H1 (cell line): ENCODE data around the gene GBP2. TPM values are rescaled to one million over a fixed set of nuclear protein-coding genes. Genes with fewer than 3 reads are reported as not detected.

Source experiments
- CTCF ChIA-PET: fragments of 300-600 bp; sonication (Branson Sonifier 250); formaldehyde crosslinking; loops from one replicate; lab custom pipeline; 2021; ENCODE audit not compliant: partially characterized antibody; lab: Charles Lee
- POLR2A ChIA-PET: fragments of 300-600 bp; sonication (Branson Sonifier 250); formaldehyde crosslinking; loops from one replicate; lab custom pipeline; 2021; ENCODE audit warnings: inconsistent platforms; ENCODE audit not compliant: partially characterized antibody; lab: Charles Lee
- DNase-seq, 2 experiments: peaks; one replicate each; pipeline versions ENCODE4 v3.0.0 to v3.0.0-alpha.2; 2010 to 2022; ENCODE audit warnings: low spot score in 2 of 2, low read depth in 1 of 2, mixed read lengths in 1 of 2
- FAIRE-seq: peaks from 2 replicates; lab custom pipeline; 2011; peaks lifted over from hg19 to GRCh38; lab: Jason Lieb, UNC
- H2AFZ ChIP-seq: 2 replicates; pipeline ENCODE4 v1.8.1; 2012; ENCODE audit warnings: low read length, inconsistent platforms
- H2AK5ac ChIP-seq: 2 replicates; pipeline ENCODE4 v1.6.1; 2013; ENCODE audit warnings: low read depth, low read length
- H2BK120ac ChIP-seq: replicated peaks from 2 replicates; pipeline ENCODE3; 2013; ENCODE audit warnings: low read depth, low read length, inconsistent platforms
- H2BK12ac ChIP-seq: 2 replicates; pipeline ENCODE4 v1.6.1; 2013; ENCODE audit warnings: low read depth, low read length
- H2BK15ac ChIP-seq: 2 replicates; pipeline ENCODE4 v1.6.1; 2013; ENCODE audit warnings: low read length
- H2BK20ac ChIP-seq: 2 replicates; pipeline ENCODE4 v1.6.1; 2013; ENCODE audit warnings: low read length
- H2BK5ac ChIP-seq: 2 replicates; pipeline ENCODE4 v1.6.1; 2013; ENCODE audit warnings: low read depth, low read length
- H3K14ac ChIP-seq: 2 replicates; pipeline ENCODE4 v1.6.1; 2013; ENCODE audit warnings: inconsistent platforms; ENCODE audit not compliant: insufficient read length
- H3K18ac ChIP-seq: 2 replicates; pipeline ENCODE4 v1.6.1; 2013; ENCODE audit warnings: low read length; ENCODE audit errors: extremely low read depth
- H3K23ac ChIP-seq: 2 replicates; pipeline ENCODE4 v1.6.1; 2013; ENCODE audit warnings: inconsistent platforms; ENCODE audit not compliant: insufficient read length
- H3K23me2 ChIP-seq: 2 replicates; pipeline ENCODE4 v1.6.1; 2013; ENCODE audit warnings: low read depth, low read length
- H3K27ac ChIP-seq: 2 replicates; pipeline ENCODE4 v1.6.1; 2011; ENCODE audit warnings: low read depth, low read length, inconsistent platforms
- H3K27me3 ChIP-seq, 4 experiments: replicated peaks in 1 of 4; 1 replicate in 1 of 4; 2 replicates in 3 of 4; pipeline versions ENCODE4 v1.6.1 to v1.8.1; 2011 to 2013; ENCODE audit warnings: low read length in 3 of 4, mild to moderate bottlenecking in 3 of 4, inconsistent platforms in 2 of 4, mixed read lengths in 2 of 4, moderate library complexity in 1 of 4; ENCODE audit not compliant: control insufficient read depth in 3 of 4, insufficient read depth in 3 of 4; ENCODE audit errors: extremely low read depth in 1 of 4
- H3K36me3 ChIP-seq, 4 experiments: 2 replicates each; pipeline versions ENCODE4 v1.6.1 to v1.8.1; 2011 to 2013; ENCODE audit warnings: mild to moderate bottlenecking in 4 of 4, low read length in 3 of 4, moderate library complexity in 2 of 4, control low read depth in 1 of 4, inconsistent platforms in 1 of 4; ENCODE audit not compliant: insufficient read depth in 4 of 4, control insufficient read depth in 2 of 4
- H3K4ac ChIP-seq: replicated peaks from 2 replicates; pipeline ENCODE3; 2013; ENCODE audit warnings: low read length, low read depth, mixed read lengths, inconsistent platforms; ENCODE audit not compliant: insufficient read length
- H3K4me1 ChIP-seq, 4 experiments: replicated peaks in 1 of 4; 1 replicate in 1 of 4; 2 replicates in 3 of 4; pipeline versions ENCODE4 v1.6.1 to v1.8.1; 2011 to 2013; ENCODE audit warnings: low read length in 3 of 4, inconsistent platforms in 2 of 4, mixed read lengths in 1 of 4; ENCODE audit not compliant: insufficient read depth in 4 of 4, control insufficient read depth in 3 of 4
- H3K4me2 ChIP-seq, 2 experiments: 2 replicates each; pipeline versions ENCODE4 v1.6.1 to v1.8.1; 2011 to 2013; ENCODE audit warnings: low read depth in 2 of 2, low read length in 2 of 2, control low read depth in 1 of 2, inconsistent platforms in 1 of 2, mild to moderate bottlenecking in 1 of 2; ENCODE audit not compliant: insufficient read depth in 1 of 2
- H3K4me3 ChIP-seq, 4 experiments: fragments of 200-600, 300-600 bp in 1 of 4; sonication (generic), shearing (Covaris generic), sonication (Bioruptor Twin) in 1 of 4; 2 replicates each; pipeline versions ENCODE4 v1.5.1 to v1.8.1; 2011 to 2016; ENCODE audit warnings: low read length in 4 of 4, low read depth in 3 of 4, control low read depth in 2 of 4, inconsistent platforms in 2 of 4, mild to moderate bottlenecking in 2 of 4, mixed read lengths in 1 of 4, moderate library complexity in 1 of 4; ENCODE audit not compliant: insufficient read depth in 2 of 4; ENCODE audit errors: extremely low read depth in 1 of 4
- H3K56ac ChIP-seq: replicated peaks from 2 replicates; pipeline ENCODE3; 2013; ENCODE audit warnings: low read depth, mild to moderate bottlenecking, mixed read lengths, low read length, inconsistent platforms; ENCODE audit not compliant: insufficient read length
- H3K79me1 ChIP-seq: 2 replicates; pipeline ENCODE4 v1.6.1; 2013; ENCODE audit warnings: low read depth, low read length, control low read depth
- H3K79me2 ChIP-seq, 2 experiments: 2 replicates each; pipeline versions ENCODE4 v1.6.1 to v1.8.1; 2012 to 2013; ENCODE audit warnings: low read length in 2 of 2, mild to moderate bottlenecking in 2 of 2, inconsistent platforms in 1 of 2; ENCODE audit not compliant: insufficient read depth in 2 of 2, control insufficient read depth in 1 of 2
- H3K9ac ChIP-seq, 4 experiments: replicated peaks in 1 of 4; 1 replicate in 1 of 4; 2 replicates in 3 of 4; pipeline versions ENCODE4 v1.6.1 to v1.8.1; 2011 to 2013; ENCODE audit warnings: low read depth in 3 of 4, low read length in 3 of 4, control low read depth in 2 of 4, mild to moderate bottlenecking in 2 of 4, moderate library complexity in 2 of 4, inconsistent platforms in 1 of 4; ENCODE audit errors: extremely low read depth in 1 of 4
- H3K9me3 ChIP-seq, 2 experiments: 2 replicates each; pipeline versions ENCODE4 v1.6.1 to v1.8.1; 2012 to 2013; ENCODE audit warnings: mild to moderate bottlenecking in 2 of 2, moderate library complexity in 2 of 2, control low read depth in 1 of 2, inconsistent platforms in 1 of 2, low read depth in 1 of 2, low read length in 1 of 2, mixed read lengths in 1 of 2; ENCODE audit not compliant: insufficient read depth in 2 of 2
- H4K20me1 ChIP-seq, 2 experiments: replicated peaks in 1 of 2; 2 replicates each; pipeline versions ENCODE3 to v1.8.1; 2011 to 2013; ENCODE audit warnings: inconsistent platforms in 2 of 2, low read length in 2 of 2, mild to moderate bottlenecking in 1 of 2; ENCODE audit not compliant: insufficient read depth in 2 of 2, control insufficient read depth in 1 of 2
- H4K5ac ChIP-seq: 2 replicates; pipeline ENCODE4 v1.6.1; 2013; ENCODE audit warnings: low read length, low read depth, mixed read lengths, inconsistent platforms; ENCODE audit not compliant: insufficient read length
- H4K8ac ChIP-seq: 2 replicates; pipeline ENCODE4 v1.8.0; 2013; ENCODE audit warnings: mild to moderate bottlenecking, moderate library complexity, low read length, inconsistent platforms; ENCODE audit not compliant: insufficient read depth; ENCODE audit errors: extremely low read depth
- H4K91ac ChIP-seq: replicated peaks from 2 replicates; pipeline ENCODE3; 2013; ENCODE audit warnings: low read length, mixed read lengths, inconsistent platforms; ENCODE audit not compliant: insufficient read length
- BCL11A ChIP-seq, 2 experiments: IDR thresholded peaks; one replicate each; pipeline ENCODE4 v1.6.1; 2011; ENCODE audit warnings: low read depth in 2 of 2, low read length in 2 of 2, mild to moderate bottlenecking in 2 of 2
- CEBPB ChIP-seq: IDR thresholded peaks from 2 replicates; pipeline ENCODE4 v1.6.1; 2012; ENCODE audit warnings: low read depth, low read length
- EGR1 ChIP-seq: IDR thresholded peaks from 2 replicates; pipeline ENCODE4 v1.6.1; 2011; ENCODE audit warnings: low read depth, low read length, borderline replicate concordance
- FOSL1 ChIP-seq: IDR thresholded peaks from 2 replicates; pipeline ENCODE4 v1.6.1; 2011; ENCODE audit warnings: mild to moderate bottlenecking, low read depth, low read length, moderate library complexity; ENCODE audit not compliant: insufficient read depth
- HDAC6 ChIP-seq: IDR thresholded peaks from one replicate; pipeline ENCODE4 v1.7.1; 2012; ENCODE audit warnings: low read depth, mild to moderate bottlenecking, inconsistent platforms, low read length, moderate library complexity
- PHF8 ChIP-seq: fragments of 200-600 bp; sonication (generic); conservative IDR thresholded peaks from 2 replicates; pipeline ENCODE4 v1.7.1; 2012; ENCODE audit warnings: low read depth, mild to moderate bottlenecking, inconsistent platforms, low read length, moderate library complexity
- SAP30 ChIP-seq: fragments of 300-600 bp; sonication (generic); IDR thresholded peaks from 2 replicates; pipeline ENCODE4 v1.7.1; 2012; ENCODE audit warnings: low read length, moderate library complexity, mild to moderate bottlenecking, inconsistent platforms; ENCODE audit not compliant: insufficient read depth, insufficient replicate concordance
- SUZ12 ChIP-seq: fragments of 200-600 bp; sonication (generic); IDR thresholded peaks from 2 replicates; pipeline ENCODE4 v1.6.1; 2012; ENCODE audit warnings: mild to moderate bottlenecking, inconsistent platforms, low read length, moderate library complexity, mixed read lengths
- TAF1 ChIP-seq: IDR thresholded peaks from 2 replicates; pipeline ENCODE4 v1.6.1; 2011; ENCODE audit warnings: mild to moderate bottlenecking, low read depth, low read length
- WGBS, 2 experiments: shearing (Covaris generic) in 1 of 2; methylation state at CpG; one replicate each; pipeline versions ENCODE4 v1.1.6 to v1.1.7; 2013 to 2015; ENCODE audit warnings: low lambda C conversion rate in 2 of 2, mixed read lengths in 2 of 2, inconsistent platforms in 1 of 2, low coverage in 1 of 2, missing lambda C conversion rate in 1 of 2; ENCODE audit not compliant: insufficient replicate concordance in 2 of 2, insufficient coverage in 1 of 2, insufficient read length in 1 of 2; ENCODE audit errors: extremely low coverage in 1 of 2, missing lambda C conversion rate in 1 of 2; 5-methylcytosine and 5-hydroxymethylcytosine counted together
- polyA plus RNA-seq, 7 experiments: library from polyadenylated mRNA; depleted of rRNA in 3 of 7; stranded (reverse) in 5 of 7; unstranded in 2 of 7; fragments of >200 nt in 5 of 7; fragments of 200-250 nt in 2 of 7; gene quantifications; 1 replicate in 5 of 7; 2 replicates in 1 of 7; 4 replicates in 1 of 7; pipeline versions ENCODE4 v1.2.1 to v1.2.3, GENCODE V29; 2011 to 2013; ENCODE audit warnings: missing spikeins in 2 of 7, mixed read lengths in 2 of 7
- total RNA-seq: library from RNA; stranded (reverse); fragmentation: NEBNext Ultra II Directional; extraction: Animal tissue kit (Norgen Biotek cat#: 25700); gene quantifications from 2 replicates; pipeline ENCODE4 v1.2.1, GENCODE V29; 2021
- TF ChIP-seq, protein P1 (sequence below): IDR thresholded peaks from 2 replicates; pipeline ENCODE4 v1.6.1; 2012; ENCODE audit warnings: inconsistent platforms
- TF ChIP-seq, protein P2 (sequence below), 3 experiments: IDR thresholded peaks; 1 replicate in 2 of 3; 2 replicates in 1 of 3; pipeline versions ENCODE4 v1.5.1 to v1.6.1; 2011; ENCODE audit warnings: low read length in 3 of 3, mild to moderate bottlenecking in 3 of 3, inconsistent platforms in 2 of 3, low read depth in 1 of 3, moderate library complexity in 1 of 3; ENCODE audit not compliant: insufficient read depth in 1 of 3; ENCODE audit errors: control extremely low read depth in 1 of 3

The GBP2 gene
- total and polyA plus RNA-seq, 2 of the 8 experiments (the other 6 are each of a cell fraction or from before 2014, with no cell fraction given) = not detected

DNA sequence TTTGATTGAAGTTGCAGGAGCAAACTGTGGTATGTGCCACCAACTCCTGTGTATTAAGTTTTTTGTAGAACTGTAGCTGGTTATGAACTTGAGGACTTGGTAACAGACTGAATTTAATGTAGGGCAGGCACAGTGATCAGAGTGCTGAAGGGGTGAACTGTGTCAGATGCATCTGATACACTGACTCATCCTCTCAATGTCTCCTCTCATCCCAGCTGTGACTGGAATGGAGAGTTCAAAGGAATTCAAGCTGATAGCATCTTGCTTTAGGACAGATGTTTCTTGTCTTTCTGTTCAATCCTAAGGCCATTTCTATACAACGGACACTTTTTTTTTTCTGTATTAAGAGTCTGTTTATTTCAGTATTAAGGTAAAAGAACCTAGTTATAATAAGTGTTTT lies 36.0 kb downstream of the GBP2 start:
- Histone ChIP-seq H4K5ac (no peak overlapping the region), H2BK15ac (no peak overlapping the region), H3K27ac (no peak overlapping the region), H2BK120ac (no peak overlapping the region), H4K20me1 (no peaks in the 10 kb centered on the region), H3K4me1 (0 out of 7 replicates have a peak, but pooled peaks cover 0 to 3% (median 0%) of the 10 kb centered on the region in 4 experiments), H2AFZ (no peak overlapping the region), H2BK5ac (no peak overlapping the region), H3K56ac (no peak overlapping the region), H3K9ac (no peak overlapping the region), H3K27me3 (no peaks in the 10 kb centered on the region), H3K4ac (no peak overlapping the region), H3K18ac (no peak overlapping the region), H3K9me3 (no peaks in the 10 kb centered on the region), H2BK20ac (no peak overlapping the region), H4K91ac (no peak overlapping the region), H3K23me2 (no peaks in the 10 kb centered on the region), H3K4me3 (no peak overlapping the region), H3K79me2 (no peaks in the 10 kb centered on the region), H3K14ac (no peak overlapping the region), H2AK5ac (no peak overlapping the region), H4K8ac (no peak overlapping the region), H3K36me3 (no peaks in the 10 kb centered on the region), H2BK12ac (no peak overlapping the region), H3K4me2 (no peak overlapping the region), H3K79me1 (no peaks in the 10 kb centered on the region), H3K23ac (no peak overlapping the region)
- POLR2A ChIA-PET = no interaction called here
- CTCF ChIA-PET = interaction anchor here (1.5 kb wide), 1 partner anchor 39 kb away, joined by 3 read pairs; no protein-coding TSS in a partner anchor
- no peak for FAIRE-seq
- 77% methylated on average over 1 of the region's 1 CpG; no CpG with 5 or more reads in 1 of the 2 experiments for WGBS, 2 experiments
- no peak for DNase-seq
- no peak for TF ChIP-seq FOSL1
- no peak for TF ChIP-seq HDAC6
- no peak for TF ChIP-seq BCL11A (IDR thresholded peaks at IDR 0.05; ENCODE audit: low read depth in 2 of 2, low read length in 2 of 2)
- no peak for TF ChIP-seq TAF1
- no peak for TF ChIP-seq SUZ12
- no peak for TF ChIP-seq SAP30
- no peak for TF ChIP-seq EGR1
- no peak for TF ChIP-seq CEBPB
- no peak for TF ChIP-seq PHF8
- TF ChIP-seq, protein P1, sequence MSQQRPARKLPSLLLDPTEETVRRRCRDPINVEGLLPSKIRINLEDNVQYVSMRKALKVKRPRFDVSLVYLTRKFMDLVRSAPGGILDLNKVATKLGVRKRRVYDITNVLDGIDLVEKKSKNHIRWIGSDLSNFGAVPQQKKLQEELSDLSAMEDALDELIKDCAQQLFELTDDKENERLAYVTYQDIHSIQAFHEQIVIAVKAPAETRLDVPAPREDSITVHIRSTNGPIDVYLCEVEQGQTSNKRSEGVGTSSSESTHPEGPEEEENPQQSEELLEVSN = no peak
- TF ChIP-seq, protein P2, sequence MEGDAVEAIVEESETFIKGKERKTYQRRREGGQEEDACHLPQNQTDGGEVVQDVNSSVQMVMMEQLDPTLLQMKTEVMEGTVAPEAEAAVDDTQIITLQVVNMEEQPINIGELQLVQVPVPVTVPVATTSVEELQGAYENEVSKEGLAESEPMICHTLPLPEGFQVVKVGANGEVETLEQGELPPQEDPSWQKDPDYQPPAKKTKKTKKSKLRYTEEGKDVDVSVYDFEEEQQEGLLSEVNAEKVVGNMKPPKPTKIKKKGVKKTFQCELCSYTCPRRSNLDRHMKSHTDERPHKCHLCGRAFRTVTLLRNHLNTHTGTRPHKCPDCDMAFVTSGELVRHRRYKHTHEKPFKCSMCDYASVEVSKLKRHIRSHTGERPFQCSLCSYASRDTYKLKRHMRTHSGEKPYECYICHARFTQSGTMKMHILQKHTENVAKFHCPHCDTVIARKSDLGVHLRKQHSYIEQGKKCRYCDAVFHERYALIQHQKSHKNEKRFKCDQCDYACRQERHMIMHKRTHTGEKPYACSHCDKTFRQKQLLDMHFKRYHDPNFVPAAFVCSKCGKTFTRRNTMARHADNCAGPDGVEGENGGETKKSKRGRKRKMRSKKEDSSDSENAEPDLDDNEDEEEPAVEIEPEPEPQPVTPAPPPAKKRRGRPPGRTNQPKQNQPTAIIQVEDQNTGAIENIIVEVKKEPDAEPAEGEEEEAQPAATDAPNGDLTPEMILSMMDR (IDR thresholded peaks at IDR 0.05; ENCODE audit: control extremely low read depth in 1 of 3, insufficient read depth in 1 of 3, low read depth in 1 of 3, low read length in 3 of 3) = no peak
